IMR-90 (cell line): ENCODE measurements around the gene MFN1. TPM values are rescaled to one million over a fixed set of nuclear protein-coding genes. Genes with fewer than 3 reads are reported as not detected.

Experiments used
- ATAC-seq: fragments of 200-7000 bp; cut with Tn5 transposase; 2 replicates; pipeline ENCODE4 v1.9.1; 2020; ENCODE audit warnings: low read depth, mild to moderate bottlenecking, moderate library complexity
- BruUV-seq: library from RNA; stranded (reverse); fragments of 400-500 nt; replicated peaks from 2 replicates; lab custom pipeline; 2021; lab: Mats Ljungman, UMichigan
- CTCF ChIA-PET: fragments of 300-600 bp; formaldehyde crosslinking; extraction: SDS; loops from one replicate; lab custom pipeline; 2021; ENCODE audit warnings: antibody characterized with exemption; lab: Yijun Ruan, JAX
- POLR2A ChIA-PET: fragments of 300-600 bp; sonication (Branson Sonifier 250); formaldehyde crosslinking; loops from one replicate; lab custom pipeline; 2022; ENCODE audit warnings: antibody characterized with exemption; ENCODE audit not compliant: unreplicated experiment; lab: Charles Lee
- DNase-seq: peaks from one replicate; pipeline ENCODE4 v3.0.0; 2013
- H2AFZ ChIP-seq: replicated peaks from 2 replicates; pipeline ENCODE3; 2013; ENCODE audit warnings: low read length, mild to moderate bottlenecking; ENCODE audit not compliant: poor library complexity
- H2AK5ac ChIP-seq: 2 replicates; pipeline ENCODE4 v1.6.1; 2013; ENCODE audit warnings: low read depth, low read length, inconsistent platforms
- H2AK9ac ChIP-seq: replicated peaks from 2 replicates; pipeline ENCODE3; 2013; ENCODE audit warnings: mild to moderate bottlenecking, low read depth, low read length, moderate library complexity; ENCODE audit not compliant: poor library complexity
- H2BK120ac ChIP-seq: 2 replicates; pipeline ENCODE4 v1.6.1; 2013; ENCODE audit warnings: low read depth, low read length, inconsistent platforms
- H2BK15ac ChIP-seq: 3 replicates; pipeline ENCODE4 v1.6.1; 2013; ENCODE audit warnings: low read depth, low read length, inconsistent platforms
- H2BK20ac ChIP-seq: 2 replicates; pipeline ENCODE4 v1.6.1; 2013; ENCODE audit warnings: low read depth, mild to moderate bottlenecking, inconsistent platforms, low read length, moderate library complexity
- H2BK5ac ChIP-seq: 2 replicates; pipeline ENCODE4 v1.6.1; 2013; ENCODE audit warnings: mild to moderate bottlenecking, low read depth, low read length, inconsistent platforms; ENCODE audit not compliant: poor library complexity, severe bottlenecking
- H3K14ac ChIP-seq: replicated peaks from 2 replicates; pipeline ENCODE4 v1.6.1; 2013; ENCODE audit warnings: low read depth, low read length, inconsistent platforms
- H3K18ac ChIP-seq: 2 replicates; pipeline ENCODE4 v1.6.1; 2013; ENCODE audit warnings: low read depth, low read length, control low read depth
- H3K23ac ChIP-seq: 2 replicates; pipeline ENCODE4 v1.6.1; 2013; ENCODE audit warnings: low read depth, low read length, inconsistent platforms
- H3K27ac ChIP-seq: 2 replicates; pipeline ENCODE4 v1.5.1; 2013; ENCODE audit warnings: mild to moderate bottlenecking, control low read depth, low read length; ENCODE audit not compliant: insufficient read depth
- H3K27me3 ChIP-seq: 2 replicates; pipeline ENCODE4 v1.6.1; 2013; ENCODE audit warnings: low read length; ENCODE audit not compliant: control insufficient read depth, insufficient read depth
- H3K36me3 ChIP-seq: 2 replicates; pipeline ENCODE4 v1.6.1; 2013; ENCODE audit warnings: low read length, mixed read lengths; ENCODE audit not compliant: control insufficient read depth, insufficient read depth
- H3K4ac ChIP-seq: 2 replicates; pipeline ENCODE4 v1.6.1; 2013; ENCODE audit warnings: low read depth, low read length, inconsistent platforms
- H3K4me1 ChIP-seq: 2 replicates; pipeline ENCODE4 v1.6.1; 2013; ENCODE audit warnings: low read length, mixed read lengths; ENCODE audit not compliant: control insufficient read depth, insufficient read depth
- H3K4me2 ChIP-seq: 2 replicates; pipeline ENCODE4 v1.6.1; 2013; ENCODE audit warnings: low read depth, mild to moderate bottlenecking, control low read depth, low read length, moderate library complexity
- H3K4me3 ChIP-seq: 2 replicates; pipeline ENCODE4 v1.5.1; 2013; ENCODE audit warnings: low read depth, mild to moderate bottlenecking, control low read depth, low read length, moderate library complexity; ENCODE audit not compliant: insufficient read depth
- H3K56ac ChIP-seq: 2 replicates; pipeline ENCODE4 v1.6.1; 2013; ENCODE audit warnings: low read length, inconsistent platforms; ENCODE audit not compliant: insufficient read depth; ENCODE audit errors: extremely low read depth
- H3K79me1 ChIP-seq, 2 experiments: 2 replicates each; pipeline ENCODE4 v1.6.1; 2013; ENCODE audit warnings: low read length in 2 of 2, inconsistent platforms in 1 of 2, low read depth in 1 of 2
- H3K9ac ChIP-seq: 2 replicates; pipeline ENCODE4 v1.6.1; 2013; ENCODE audit warnings: low read depth, low read length, control low read depth
- H3K9me1 ChIP-seq: 2 replicates; pipeline ENCODE4 v1.6.1; 2013; ENCODE audit warnings: low read length, inconsistent platforms; ENCODE audit not compliant: insufficient read depth
- H3K9me3 ChIP-seq: 2 replicates; pipeline ENCODE4 v1.6.1; 2013; ENCODE audit warnings: low read length; ENCODE audit not compliant: control insufficient read depth, insufficient read depth
- H4K20me1 ChIP-seq: 2 replicates; pipeline ENCODE4 v1.6.1; 2013; ENCODE audit warnings: low read length, inconsistent platforms; ENCODE audit not compliant: insufficient read depth
- H4K5ac ChIP-seq: 2 replicates; pipeline ENCODE4 v1.6.1; 2013; ENCODE audit warnings: mild to moderate bottlenecking, low read depth, low read length, control low read depth
- H4K8ac ChIP-seq, 2 experiments: 2 replicates each; pipeline ENCODE4 v1.6.1; 2013; ENCODE audit warnings: low read depth in 2 of 2, low read length in 2 of 2, control low read depth in 1 of 2, inconsistent platforms in 1 of 2
- H4K91ac ChIP-seq: 2 replicates; pipeline ENCODE4 v1.6.1; 2013; ENCODE audit warnings: low read depth, low read length, inconsistent platforms; ENCODE audit not compliant: insufficient read depth
- CTCF ChIP-seq: conservative IDR thresholded peaks from 2 replicates; pipeline ENCODE4 v1.5.1; 2012; ENCODE audit warnings: mild to moderate bottlenecking, low read depth, low read length, improper control_type of control experiment
- POLR2A ChIP-seq: IDR thresholded peaks from 2 replicates; pipeline ENCODE4 v1.6.1; 2012; ENCODE audit warnings: mild to moderate bottlenecking, low read depth, low read length
- RFX5 ChIP-seq: IDR thresholded peaks from 2 replicates; pipeline ENCODE4 v1.8.0; 2012; ENCODE audit warnings: low read depth, mild to moderate bottlenecking, low read length, moderate library complexity
- WGBS, 2 experiments: methylation state at CpG; one replicate each; pipeline versions ENCODE4 v1.1.5 to v1.1.7; 2013; ENCODE audit warnings: missing lambda C conversion rate in 2 of 2; ENCODE audit not compliant: insufficient read length in 1 of 2; ENCODE audit errors: extremely low coverage in 2 of 2; 5-methylcytosine and 5-hydroxymethylcytosine counted together
- dilution Hi-C: fragments of 300-500 bp; cut with HindIII; formaldehyde crosslinking; loops from one replicate; pipeline ENCODE4 v1.14.3; 2018; ENCODE audit warnings: low sequenced_read_pairs; ENCODE audit not compliant: unreplicated experiment
- in situ Hi-C: fragments of 300-500 bp; cut with MboI; formaldehyde crosslinking; loops from 3 replicates; pipeline ENCODE4 v1.14.3; 2019; ENCODE audit warnings: low sequenced_read_pairs, inconsistent platforms, mixed read lengths
- intact Hi-C: fragments of 100-400 bp; cut with micrococcal nuclease; formaldehyde crosslinking; loops from 2 replicates; pipeline ENCODE4 v1.10.0; 2022
- polyA plus RNA-seq, 3 experiments: library from polyadenylated mRNA; depleted of rRNA; stranded (reverse); fragments of >200 nt; gene quantifications; 2 replicates each; pipeline ENCODE4 v1.2.3, GENCODE V29; 2012; ENCODE audit warnings: low replicate concordance in 1 of 3
- total RNA-seq: library from RNA; depleted of rRNA; stranded (reverse); fragments of >200 nt; gene quantifications from 2 replicates; pipeline ENCODE4 v1.2.3, GENCODE V29; 2012

MFN1 gene
- total and polyA plus RNA-seq, 2 of the 4 experiments (the other 2 are of a cell fraction): 23.6 to 40.3 TPM

DNA sequence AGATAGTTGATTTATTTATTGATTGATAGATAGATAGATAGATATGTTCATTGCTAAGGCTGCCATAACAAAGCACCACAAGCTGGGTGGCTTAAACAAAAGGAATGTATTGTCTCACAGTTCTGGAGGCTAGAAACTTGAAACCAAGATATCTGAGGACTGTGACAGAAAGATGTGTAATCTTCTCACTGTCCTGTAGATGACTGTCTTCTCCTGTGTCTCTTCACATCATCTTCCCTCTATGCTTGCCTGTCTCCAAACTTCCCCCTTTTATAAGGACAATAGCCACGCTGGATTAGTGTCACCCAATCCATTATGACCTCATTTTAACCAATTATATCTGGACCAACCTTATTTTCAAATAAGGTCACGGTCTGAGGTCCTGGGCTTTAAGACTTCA lies 62.8 kb downstream of the MFN1 start:
- H2AK9ac ChIP-seq: no peak overlapping the region
- DNase-seq (peak; percentile 37), ATAC-seq (peak; percentile 57)
- dilution Hi-C loops: no loop called here
- no peaks in the 10 kb centered on the region for H3K27me3 ChIP-seq
- no peak overlapping the region for H2AK5ac ChIP-seq
- H3K56ac ChIP-seq: no peak overlapping the region
- no peak overlapping the region for H2BK5ac ChIP-seq
- no peak overlapping the region for H3K4me3 ChIP-seq
- H3K14ac ChIP-seq: no peak overlapping the region
- H3K27ac ChIP-seq: no peak overlapping the region
- in situ Hi-C loops: no loop called here
- H4K20me1 ChIP-seq: no peaks in the 10 kb centered on the region
- H3K36me3 ChIP-seq: peaks cover 27% of the 10 kb centered on the region
- 83% methylated on average over 1 of the region's 2 CpGs; no CpG with 5 or more reads in 1 of the 2 experiments for WGBS, 2 experiments
- H3K4me2 ChIP-seq: no peak overlapping the region
- ChIA-PET CTCF (no interaction called here), POLR2A (no interaction called here)
- peaks cover 14 to 16% of the 10 kb centered on the region in 2 experiments; a peak in 3 of 4 replicates for H3K79me1 ChIP-seq
- no peak overlapping the region for H4K91ac ChIP-seq
- H3K18ac ChIP-seq: no peak overlapping the region
- no peak overlapping the region for H2AFZ ChIP-seq
- BruUV-seq: no TSS peak
- no peak overlapping the region for H2BK20ac ChIP-seq
- H3K9me3 ChIP-seq: no peaks in the 10 kb centered on the region
- H3K23ac ChIP-seq: no peak overlapping the region
- H2BK120ac ChIP-seq: no peak overlapping the region
- H4K8ac ChIP-seq: no peak overlapping the region
- H3K9me1 ChIP-seq: no peaks in the 10 kb centered on the region
- no peak overlapping the region for H3K9ac ChIP-seq
- intact Hi-C loops: no loop called here
- H3K4me1 ChIP-seq: no peaks in the 10 kb centered on the region; the same call in 1 of the 2 replicates
- no peak overlapping the region for H4K5ac ChIP-seq
- H3K4ac ChIP-seq: no peak overlapping the region
- 0 out of 2 replicates have a peak, but pooled peaks have one; percentile 20 for TF ChIP-seq CTCF
- no peak for TF ChIP-seq RFX5
- no peak for TF ChIP-seq POLR2A
- no peak overlapping the region for H2BK15ac ChIP-seq
